ENCODE data around the gene ZDHHC5. TPM values are rescaled to one million over a fixed set of nuclear protein-coding genes. Genes with fewer than 3 reads are reported as not detected.

ZDHHC5 gene
- total and polyA plus RNA-seq, 9 donors, result 19.9 to 62.6 (median 39.9) TPM

GRCh38 chr11:57667117-57667735, 688 bp upstream of the ZDHHC5 start:
- no peaks in the 10 kb centered on the region for H3K9me3 ChIP-seq

GRCh38 chr11:57668434-57668782, 494 bp downstream of the ZDHHC5 start:
- TF ChIP-seq CTCF (IDR thresholded peaks at IDR 0.05) (no peak), POLR2A (IDR thresholded peaks at IDR 0.05) (no peak), EP300 (IDR thresholded peaks at IDR 0.05) (no peak)
- Histone ChIP-seq H3K4me3 (peak overlapping the region; percentile 85), H3K27me3 (no peaks in the 10 kb centered on the region), H3K27ac (peak overlapping the region; percentile 85 to 98), H3K4me1 (ENCODE audit: insufficient read depth) (peaks cover 2% of the 10 kb centered on the region), H3K36me3 (no peaks in the 10 kb centered on the region), H3K9me3 (no peaks in the 10 kb centered on the region)
- intact Hi-C loops (cut with DNase I), result loop anchor here in 2 of 4 donors (5.0 to 10.0 kb wide), 2 partner anchors 94 to 1886 kb away; partner anchors contain the start of gene CTNND1 (in 1 of the 2)
- DNase-seq, result no peak
- WGBS, 3 donors, result 0 to 1% (median 1%) methylated on average over 23 to 31 of the region's 31 CpGs

More at GRCh38 chr11:57667117-57667735, 688 bp upstream of the ZDHHC5 start:
- WGBS, 3 donors, result 0 to 1% (median 0%) methylated on average over 29 of the region's 29 CpGs
- H3K4me3 ChIP-seq, result peak overlapping the region; percentile 85
- H3K36me3 ChIP-seq, result no peaks in the 10 kb centered on the region
- H3K27me3 ChIP-seq, result no peaks in the 10 kb centered on the region
- intact Hi-C loops (cut with DNase I), result loop anchor here in 2 of 4 donors (5.0 to 10.0 kb wide), 2 partner anchors 95 to 1888 kb away; partner anchors contain the start of gene CTNND1 (in 1 of the 2)
- no peak for TF ChIP-seq CTCF (IDR thresholded peaks at IDR 0.05)
- no peak for TF ChIP-seq EP300 (IDR thresholded peaks at IDR 0.05)
- TF ChIP-seq POLR2A (IDR thresholded peaks at IDR 0.05), result no peak
- peaks cover 2% of the 10 kb centered on the region for H3K4me1 ChIP-seq (ENCODE audit: insufficient read depth)
- peak; percentile 92 to 98 (median 97) for DNase-seq
- peak overlapping the region; percentile 85 to 98 for H3K27ac ChIP-seq

GRCh38 chr11:57674251-57674650, 6.3 kb downstream of the ZDHHC5 start:
- no peaks in the 10 kb centered on the region for H3K36me3 ChIP-seq
- H3K4me1 ChIP-seq (ENCODE audit: insufficient read depth), result peaks cover 5% of the 10 kb centered on the region
- no peak overlapping the region for H3K27ac ChIP-seq
- no peak for TF ChIP-seq CTCF (IDR thresholded peaks at IDR 0.05)
- no peak for TF ChIP-seq EP300 (IDR thresholded peaks at IDR 0.05)
- TF ChIP-seq POLR2A (IDR thresholded peaks at IDR 0.05), result no peak
- intact Hi-C loops (cut with DNase I), result no loop called here
- no peaks in the 10 kb centered on the region for H3K27me3 ChIP-seq
- no peak for DNase-seq
- no peak overlapping the region for H3K4me3 ChIP-seq
- H3K9me3 ChIP-seq, result no peaks in the 10 kb centered on the region

GRCh38 chr11:57675176-57675941, 7.4 kb downstream of the ZDHHC5 start:
- peaks cover 11% of the 10 kb centered on the region for H3K4me1 ChIP-seq (ENCODE audit: insufficient read depth)
- no peaks in the 10 kb centered on the region for H3K27me3 ChIP-seq
- whole genome bisulfite sequencing, 3 donors, result 84 to 90% (median 90%) methylated on average over 3 of the region's 3 CpGs
- H3K9me3 ChIP-seq, result no peaks in the 10 kb centered on the region
- no peak overlapping the region for H3K27ac ChIP-seq
- no peaks in the 10 kb centered on the region for H3K36me3 ChIP-seq
- TF ChIP-seq POLR2A (IDR thresholded peaks at IDR 0.05), result no peak
- no peak for TF ChIP-seq EP300 (IDR thresholded peaks at IDR 0.05)
- no peak for TF ChIP-seq CTCF (IDR thresholded peaks at IDR 0.05)
- intact Hi-C loops (cut with DNase I), result no loop called here
- no peak overlapping the region for H3K4me3 ChIP-seq
- DNase-seq, result no peak
